GM18873 (cell line): ENCODE results near the gene WFIKKN2.
A peak's percentile ranks its signal among the peaks of the same experiment; 100 is the strongest.
"Not testable (repeated sequence)": the region's sequence is repeated elsewhere in the genome, so short reads cannot be mapped to it uniquely, and the experiment has no call there.

Experiments
- ATAC-seq: cut with Tn5 transposase; IDR thresholded peaks from one replicate; pipeline ENCODE4 v1.9.1; 2021; ENCODE audit warnings: mild to moderate bottlenecking, moderate library complexity, moderate number of reproducible peaks; ENCODE audit not compliant: unreplicated experiment, low FRiP score

The WFIKKN2 gene

GRCh38 chr17:50848711-50849110 lies 13.3 kb downstream of the WFIKKN2 start:
- ATAC-seq: no peak

GRCh38 chr17:50850640-50851039 lies 15.3 kb downstream of the WFIKKN2 start:
- ATAC-seq: no peak

GRCh38 chr17:50853015-50853615 lies 17.7 kb downstream of the WFIKKN2 start:
- ATAC-seq: no peak

- no peak for ATAC-seq
Measured at GRCh38 chr17:50853781-50854180, 18.4 kb downstream of the WFIKKN2 start.

GRCh38 chr17:50855708-50856330 lies 20.4 kb downstream of the WFIKKN2 start:
- ATAC-seq: no peak

GRCh38 chr17:50856431-50856830 lies 21.0 kb downstream of the WFIKKN2 start:
- ATAC-seq: no peak

- ATAC-seq: no peak
Measured at GRCh38 chr17:50858486-50859225, 23.3 kb downstream of the WFIKKN2 start.

- not testable (repeated sequence) for ATAC-seq
Measured at GRCh38 chr17:50859727-50860126, 24.3 kb downstream of the WFIKKN2 start.

- ATAC-seq: no peak
Measured at GRCh38 chr17:50861334-50861676, 25.9 kb downstream of the WFIKKN2 start.

GRCh38 chr17:50861822-50862528 lies 26.6 kb downstream of the WFIKKN2 start:
- ATAC-seq: no peak

- ATAC-seq: no peak
Measured at GRCh38 chr17:50863221-50863843, 27.9 kb downstream of the WFIKKN2 start.

- ATAC-seq: no peak
Measured at GRCh38 chr17:50863931-50864330, 28.5 kb downstream of the WFIKKN2 start.

GRCh38 chr17:50864747-50865059 lies 29.3 kb downstream of the WFIKKN2 start:
- ATAC-seq: no peak

GRCh38 chr17:50865060-50865867 lies 29.9 kb downstream of the WFIKKN2 start:
- peak; percentile 16 for ATAC-seq

- peak; percentile 7 for ATAC-seq
Measured at GRCh38 chr17:50865868-50866260, 30.5 kb downstream of the WFIKKN2 start.

GRCh38 chr17:50866261-50866949 lies 31.0 kb downstream of the WFIKKN2 start, which contains the start of gene TOB1:
TOB1 (minus strand) TSS chr17:50866354; CDS start chr17:50864017, 2,337 bp downstream.
- ATAC-seq: peak; percentile 50

- peak; percentile 9 for ATAC-seq
Measured at GRCh38 chr17:50866950-50867362, 31.6 kb downstream of the WFIKKN2 start.

GRCh38 chr17:50867363-50868139 lies 32.2 kb downstream of the WFIKKN2 start:
- peak; percentile 24 for ATAC-seq

GRCh38 chr17:50868140-50868438 lies 32.7 kb downstream of the WFIKKN2 start:
- ATAC-seq: no peak
